KBM-7 (cell line): ENCODE results near the gene RXFP3.
A peak's percentile ranks its signal among the peaks of the same experiment; 100 is the strongest.
"Not testable (repeated sequence)": the region's sequence is repeated elsewhere in the genome, so short reads cannot be mapped to it uniquely, and the experiment has no call there.

Experiments
- DNase-seq: peaks from one replicate; pipeline ENCODE4 v3.0.0-alpha.2; 2015
- in situ Hi-C: fragments of 300-500 bp; cut with MboI; formaldehyde crosslinking; loops from 2 replicates; pipeline ENCODE4 v1.14.3; 2020; ENCODE audit warnings: low sequenced_read_pairs, low pct_unique_long_range_greater_than_20kb, mixed read lengths

RXFP3 gene

GRCh38 chr5:33933723-33934169 lies 2.4 kb upstream of the RXFP3 start:
- in situ Hi-C loops, result no loop called here
- no peak for DNase-seq

DNA sequence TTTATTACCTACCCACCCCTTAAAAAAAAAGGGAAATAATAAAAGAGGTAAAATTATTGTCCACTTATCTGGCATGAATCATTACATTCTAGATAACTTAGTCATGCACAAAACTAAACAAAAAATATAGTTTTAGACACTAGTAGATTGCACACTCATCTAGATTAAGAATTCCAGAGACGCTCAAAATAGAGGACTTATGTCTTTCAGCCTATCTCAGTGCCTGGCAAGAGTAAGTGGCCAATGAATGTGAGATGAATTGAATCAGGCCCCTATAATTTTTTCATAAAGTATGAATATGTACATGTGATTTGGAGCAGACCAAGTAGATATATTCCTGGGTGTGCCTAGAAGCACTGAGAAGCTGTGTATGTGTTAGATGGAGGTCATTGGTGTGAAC lies 2.0 kb upstream of the RXFP3 start:
- no peak for DNase-seq
- in situ Hi-C loops, result no loop called here

GRCh38 chr5:33936004-33936380 lies 194 bp upstream of the RXFP3 start:
- peak; percentile 27 for DNase-seq
- in situ Hi-C loops, result no loop called here

DNA sequence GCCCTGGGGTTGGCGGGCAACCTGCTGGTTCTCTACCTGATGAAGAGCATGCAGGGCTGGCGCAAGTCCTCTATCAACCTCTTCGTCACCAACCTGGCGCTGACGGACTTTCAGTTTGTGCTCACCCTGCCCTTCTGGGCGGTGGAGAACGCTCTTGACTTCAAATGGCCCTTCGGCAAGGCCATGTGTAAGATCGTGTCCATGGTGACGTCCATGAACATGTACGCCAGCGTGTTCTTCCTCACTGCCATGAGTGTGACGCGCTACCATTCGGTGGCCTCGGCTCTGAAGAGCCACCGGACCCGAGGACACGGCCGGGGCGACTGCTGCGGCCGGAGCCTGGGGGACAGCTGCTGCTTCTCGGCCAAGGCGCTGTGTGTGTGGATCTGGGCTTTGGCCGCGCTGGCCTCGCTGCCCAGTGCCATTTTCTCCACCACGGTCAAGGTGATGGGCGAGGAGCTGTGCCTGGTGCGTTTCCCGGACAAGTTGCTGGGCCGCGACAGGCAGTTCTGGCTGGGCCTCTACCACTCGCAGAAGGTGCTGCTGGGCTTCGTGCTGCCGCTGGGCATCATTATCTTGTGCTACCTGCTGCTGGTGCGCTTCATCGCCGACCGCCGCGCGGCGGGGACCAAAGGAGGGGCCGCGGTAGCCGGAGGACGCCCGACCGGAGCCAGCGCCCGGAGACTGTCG lies 976 bp downstream of the RXFP3 start:
- in situ Hi-C loops, result no loop called here

DNA sequence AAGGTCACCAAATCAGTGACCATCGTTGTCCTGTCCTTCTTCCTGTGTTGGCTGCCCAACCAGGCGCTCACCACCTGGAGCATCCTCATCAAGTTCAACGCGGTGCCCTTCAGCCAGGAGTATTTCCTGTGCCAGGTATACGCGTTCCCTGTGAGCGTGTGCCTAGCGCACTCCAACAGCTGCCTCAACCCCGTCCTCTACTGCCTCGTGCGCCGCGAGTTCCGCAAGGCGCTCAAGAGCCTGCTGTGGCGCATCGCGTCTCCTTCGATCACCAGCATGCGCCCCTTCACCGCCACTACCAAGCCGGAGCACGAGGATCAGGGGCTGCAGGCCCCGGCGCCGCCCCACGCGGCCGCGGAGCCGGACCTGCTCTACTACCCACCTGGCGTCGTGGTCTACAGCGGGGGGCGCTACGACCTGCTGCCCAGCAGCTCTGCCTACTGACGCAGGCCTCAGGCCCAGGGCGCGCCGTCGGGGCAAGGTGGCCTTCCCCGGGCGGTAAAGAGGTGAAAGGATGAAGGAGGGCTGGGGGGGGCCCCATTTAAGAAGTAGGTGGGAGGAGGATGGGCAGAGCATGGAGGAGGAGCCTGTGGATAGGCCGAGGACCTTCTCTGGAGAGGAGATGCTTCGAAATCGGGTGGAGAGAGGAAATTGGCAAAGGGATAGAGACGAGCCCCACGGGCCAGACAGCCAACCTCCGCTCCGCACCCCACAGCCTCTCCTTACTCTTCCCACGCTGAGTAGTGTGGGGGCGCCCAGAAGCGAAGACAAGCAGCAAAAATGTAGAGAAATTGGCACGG lies 1.7 kb downstream of the RXFP3 start:
- no peak for DNase-seq
- in situ Hi-C loops, result no loop called here

More for the DNA sequence above, 976 bp downstream of the RXFP3 start:
- DNase-seq, result no peak

DNA sequence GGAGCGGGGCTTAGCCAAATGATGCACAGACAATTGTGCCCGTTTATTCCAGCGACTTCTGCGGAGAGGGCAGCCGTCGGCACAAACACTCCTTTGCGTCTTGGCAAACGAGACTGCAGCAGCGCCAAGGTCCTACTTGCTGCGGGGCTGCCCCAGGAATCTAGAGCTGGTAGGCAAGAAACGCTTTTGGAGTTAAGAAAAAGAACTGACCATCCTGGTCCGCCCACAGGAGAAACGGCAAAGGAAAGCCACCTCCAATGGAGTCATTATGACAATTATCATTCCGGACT lies 2.3 kb downstream of the RXFP3 start:
- in situ Hi-C loops, result no loop called here
- no peak for DNase-seq

DNA sequence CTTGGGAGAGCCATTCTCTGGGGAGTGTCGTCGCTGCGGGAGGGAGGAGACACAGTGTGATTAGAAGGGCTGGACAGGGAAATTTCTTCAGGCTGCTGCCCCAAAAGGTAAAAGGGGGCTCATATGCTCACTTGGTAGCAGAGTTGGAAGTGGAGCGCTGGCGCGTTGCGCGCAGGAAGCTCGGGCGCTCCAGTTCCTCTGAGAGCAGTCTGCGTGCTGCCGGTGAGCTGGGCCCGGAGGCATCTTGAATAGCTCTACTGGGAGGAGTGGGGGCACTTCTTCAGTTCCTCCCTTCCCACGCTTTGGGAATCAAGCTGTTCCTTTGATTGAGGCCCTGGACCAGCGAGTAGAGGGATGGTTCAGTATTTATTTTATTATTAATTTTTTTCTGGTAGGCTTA lies 2.7 kb downstream of the RXFP3 start:
- DNase-seq, result no peak
- in situ Hi-C loops, result no loop called here

- in situ Hi-C loops, result no loop called here
- no peak for DNase-seq
Measured at GRCh38 chr5:33939556-33940262, 3.5 kb downstream of the RXFP3 start.

GRCh38 chr5:33941090-33941489 lies 4.9 kb downstream of the RXFP3 start:
- in situ Hi-C loops, result no loop called here
- no peak for DNase-seq

- in situ Hi-C loops, result no loop called here
- no peak for DNase-seq
Measured at GRCh38 chr5:33944543-33945132, 8.5 kb downstream of the RXFP3 start.

DNA sequence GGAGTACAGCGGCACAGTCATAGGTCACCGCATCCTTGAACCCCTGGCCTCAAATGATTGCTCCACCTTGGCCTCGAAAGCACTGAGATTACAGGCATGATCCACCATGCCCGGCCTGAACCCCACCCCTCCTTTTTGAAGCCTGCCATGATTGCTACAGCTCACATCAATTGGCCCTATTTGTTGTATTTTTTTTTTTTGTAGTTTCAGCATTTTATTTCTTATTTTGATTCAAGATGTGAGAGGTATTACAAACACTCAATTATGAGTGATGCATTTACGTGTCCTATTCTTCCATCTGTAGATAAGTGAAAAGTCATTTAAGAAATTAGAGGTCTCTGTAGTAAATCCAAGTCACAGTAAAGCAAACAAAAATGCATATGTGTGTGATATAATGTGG lies 16.0 kb downstream of the RXFP3 start:
- DNase-seq, in situ Hi-C loops: not testable (repeated sequence)

DNA sequence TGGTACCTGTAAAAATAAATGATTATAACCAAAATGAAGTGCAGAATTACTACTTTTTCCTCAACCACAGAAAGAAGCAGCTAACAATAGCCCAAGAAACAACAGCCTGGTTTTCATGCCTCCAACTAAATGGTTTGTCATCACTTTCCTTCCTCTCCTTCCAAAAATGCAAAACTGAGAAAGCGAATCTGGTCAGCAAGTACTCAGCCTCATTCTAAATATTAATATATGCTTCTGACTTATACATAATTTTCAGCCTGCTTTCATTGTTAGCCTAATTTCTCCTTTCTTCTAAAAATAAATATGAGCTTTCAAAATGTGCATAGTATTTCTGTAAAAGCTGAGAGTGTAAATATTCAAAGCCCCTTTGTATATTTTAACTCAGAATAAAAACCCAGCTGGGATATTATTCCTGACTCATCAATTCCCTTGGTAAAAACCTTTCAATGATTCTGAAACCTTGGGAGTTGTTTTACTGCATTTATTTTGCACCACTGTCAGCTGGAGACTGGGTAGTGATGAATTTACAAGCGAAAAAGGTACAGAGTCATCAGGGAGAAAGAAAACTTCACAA lies 21.5 kb downstream of the RXFP3 start:
- DNase-seq, result no peak
- in situ Hi-C loops, result no loop called here

DNA sequence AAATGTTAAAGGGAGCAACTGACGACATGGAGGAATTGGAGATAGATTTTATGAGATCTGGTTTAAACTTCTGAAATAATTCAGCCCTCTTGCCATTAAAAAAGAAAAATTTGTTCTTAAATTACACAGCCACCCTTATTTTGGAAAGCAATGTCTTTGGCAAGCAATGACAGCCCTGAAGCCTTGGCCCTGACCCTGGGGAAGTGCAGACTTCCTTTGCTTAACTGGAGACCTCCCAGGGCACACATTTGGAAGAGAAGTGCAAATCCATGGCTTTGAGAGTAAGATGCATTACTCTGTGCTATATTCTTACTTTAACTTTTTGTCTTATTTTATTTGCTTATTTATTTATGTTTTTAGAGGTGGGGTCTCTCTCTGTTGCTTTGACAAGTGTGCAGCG lies 22.0 kb downstream of the RXFP3 start:
- DNase-seq, result no peak
- in situ Hi-C loops, result no loop called here

GRCh38 chr5:33964132-33964700 lies 28.0 kb downstream of the RXFP3 start:
- DNase-seq, result no peak
- in situ Hi-C loops, result no loop called here

DNA sequence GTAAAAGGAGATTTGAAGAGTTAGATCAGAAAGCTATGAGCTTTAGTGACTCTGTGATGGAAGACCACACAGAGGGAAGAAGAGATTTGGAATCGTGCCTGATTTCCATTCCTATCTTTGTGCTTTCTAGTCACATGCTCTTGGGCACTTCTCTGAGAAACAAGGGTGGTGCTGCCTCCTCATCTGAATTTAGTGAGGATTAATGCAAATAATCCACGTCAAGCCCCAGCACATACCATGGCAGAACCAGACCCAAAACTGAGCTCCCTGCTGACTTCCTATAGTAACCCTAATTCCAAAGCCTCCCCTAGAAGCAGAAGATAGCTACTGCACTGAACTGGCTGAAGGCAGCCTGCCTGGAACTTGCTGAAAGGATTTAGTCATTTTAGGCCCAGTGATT lies 30.6 kb downstream of the RXFP3 start:
- in situ Hi-C loops, result no loop called here
- no peak for DNase-seq

DNA sequence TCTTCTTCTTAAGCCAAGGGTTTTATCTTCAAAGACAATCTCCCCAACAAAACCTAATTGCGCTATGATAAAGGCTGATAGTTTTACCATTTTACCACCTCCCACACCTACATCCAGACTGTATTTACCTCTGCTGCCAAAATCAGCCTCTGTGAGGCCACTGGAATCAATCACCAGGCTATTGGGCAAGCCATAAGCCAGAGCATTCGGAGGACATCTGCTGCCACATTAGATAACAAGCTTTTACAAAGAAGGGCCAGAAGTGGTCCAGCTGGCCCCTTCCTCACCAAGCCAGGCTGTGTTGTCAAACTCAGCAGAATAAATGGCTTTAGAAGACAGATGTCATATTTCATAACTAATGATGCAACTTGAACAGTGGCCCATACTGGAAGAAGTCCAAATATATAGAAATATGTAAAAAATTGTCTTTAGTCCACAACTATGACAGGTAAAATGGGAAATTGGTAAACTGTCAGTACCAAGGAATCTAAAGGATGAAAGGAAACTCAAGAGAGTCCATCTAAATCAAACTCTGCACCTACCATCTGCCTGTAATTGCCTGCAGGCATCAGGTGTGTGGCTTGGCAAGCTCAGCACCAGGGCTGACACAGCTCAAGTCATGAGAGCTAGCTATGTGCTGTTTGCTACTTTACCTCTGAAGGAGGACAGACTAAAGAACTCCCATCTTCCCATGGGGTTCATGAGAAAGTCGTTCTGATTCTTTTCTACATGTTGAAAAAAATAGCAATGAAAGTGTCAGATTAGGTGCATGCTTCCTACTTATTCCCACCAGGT lies 32.2 kb downstream of the RXFP3 start:
- DNase-seq, result no peak
- in situ Hi-C loops, result no loop called here

DNA sequence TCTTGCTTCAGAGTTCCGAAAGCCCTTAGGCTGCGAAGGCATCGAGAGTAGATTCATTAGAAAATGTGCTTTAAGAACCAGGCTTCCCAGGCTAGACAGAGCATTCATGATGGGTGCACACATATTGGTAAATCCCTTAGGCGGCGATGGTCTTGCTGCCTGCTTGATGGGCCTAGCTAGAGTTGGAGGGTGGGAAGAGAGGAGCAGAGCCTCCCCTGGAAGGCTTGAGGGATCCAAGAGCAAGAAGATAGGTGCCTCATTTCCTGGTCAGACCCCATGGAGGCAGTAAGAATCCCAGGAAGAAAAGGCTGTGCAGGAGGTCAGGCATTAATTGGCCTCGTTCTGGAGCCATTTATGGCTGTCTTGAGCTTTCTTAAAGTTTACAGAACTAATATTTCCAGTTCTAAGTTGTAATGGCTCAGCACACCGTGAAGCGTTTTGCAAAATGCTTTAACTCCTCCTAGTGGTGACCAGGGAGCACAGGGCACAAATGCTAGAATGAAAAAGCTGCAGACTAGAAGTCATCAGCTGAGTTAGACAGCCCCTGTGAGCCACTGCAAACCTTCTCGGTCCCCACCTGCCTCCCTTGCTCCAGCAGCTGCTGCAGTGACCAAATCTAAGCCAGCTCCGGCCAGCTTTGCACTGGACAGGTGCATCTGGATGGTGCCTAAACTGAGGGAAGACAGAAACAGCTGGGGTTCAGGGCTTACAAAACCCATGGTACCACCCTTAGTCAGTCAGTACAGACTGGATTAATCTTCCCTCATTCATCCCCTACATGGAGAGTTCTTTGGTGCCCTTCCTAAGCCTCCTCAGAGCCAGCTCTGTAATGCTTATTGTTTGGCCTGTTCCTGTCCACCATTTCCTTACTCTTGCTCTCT lies 33.6 kb downstream of the RXFP3 start:
- in situ Hi-C loops, result no loop called here
- DNase-seq, result peak; percentile 27

DNA sequence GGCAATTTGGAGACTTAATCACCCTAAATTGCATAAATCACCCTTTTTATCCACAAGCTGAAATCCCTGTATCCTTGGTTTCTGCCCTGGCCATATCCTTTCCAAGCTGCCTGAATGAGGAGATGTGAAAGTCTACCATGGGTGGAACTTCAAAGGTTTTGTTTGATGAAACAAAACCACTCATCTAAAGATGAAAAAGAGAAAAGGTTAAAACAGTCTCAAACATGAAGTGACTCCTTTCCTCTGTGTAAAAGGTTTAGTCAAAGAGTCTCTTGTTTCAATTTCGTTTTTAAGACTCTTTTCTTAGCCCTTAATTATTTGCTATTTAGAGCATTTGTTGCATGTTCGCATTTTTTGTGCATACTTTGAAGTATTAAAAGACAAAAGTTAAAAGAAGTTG lies 37.1 kb downstream of the RXFP3 start:
- in situ Hi-C loops, result no loop called here
- DNase-seq, result no peak
